Prostate gland (tissue), 2 donors: ENCODE data around the gene RXRA.

Source experiments
- CTCF ChIP-seq, 4 experiments: fragments of 200-600 bp in 2 of 4; fragments of 450-650 bp in 2 of 4; sonication (generic) in 2 of 4; IDR thresholded peaks; 1 replicate in 3 of 4; 2 replicates in 1 of 4; pipeline ENCODE4 v1.5.1; 2016 to 2019; ENCODE audit warnings: antibody characterized with exemption in 4 of 4, mild to moderate bottlenecking in 2 of 4, moderate library complexity in 2 of 4
- POLR2A ChIP-seq: fragments of 450-650 bp; IDR thresholded peaks from one replicate; pipeline ENCODE4 v1.6.1; 2016; ENCODE audit warnings: antibody characterized with exemption, mild to moderate bottlenecking

DNA sequence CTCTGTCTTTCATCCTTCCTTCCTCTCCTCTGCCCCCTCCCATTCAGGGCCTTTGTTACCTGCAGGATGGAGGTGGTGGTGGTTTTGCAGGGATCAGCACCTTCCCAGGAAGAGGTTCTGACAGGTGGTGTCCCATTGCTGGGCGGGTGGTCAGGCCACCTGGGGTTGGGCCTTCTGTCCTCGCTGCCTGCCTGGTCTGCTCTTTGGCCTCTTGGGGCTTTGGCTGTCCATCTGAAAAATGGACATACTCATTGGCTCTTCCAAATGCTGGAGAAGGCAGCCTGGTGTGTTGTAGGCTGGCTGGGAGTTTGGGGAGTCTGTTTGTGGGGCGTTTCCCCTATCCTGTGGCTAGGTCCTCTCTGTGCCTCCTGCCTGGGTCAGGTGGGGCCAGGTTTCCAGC lies 4.3 kb downstream of the RXRA start:
- TF ChIP-seq POLR2A (no peak), CTCF (IDR thresholded peaks at IDR 0.05) (no peak)
